ENCODE data around the gene FAM89A.

FAM89A gene

DNA sequence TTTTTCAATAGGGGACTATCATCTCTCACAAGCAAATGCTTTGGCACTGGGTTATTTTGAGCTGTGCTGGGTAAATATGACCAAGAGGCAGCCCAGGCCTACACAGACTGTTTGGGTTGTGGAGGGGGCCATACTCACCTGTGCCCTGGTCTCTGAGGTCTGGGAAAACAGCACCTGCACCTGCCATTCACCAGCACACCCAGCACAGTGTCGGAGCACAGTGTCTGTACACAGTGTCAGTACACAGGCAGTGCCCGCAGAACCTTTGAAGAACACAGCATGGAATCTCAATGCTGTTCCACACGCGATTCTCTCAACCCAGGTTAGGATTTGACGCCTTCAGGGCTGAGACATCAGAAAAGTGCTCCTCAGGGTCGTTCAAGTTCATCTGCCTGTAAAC is 35.0 kb upstream of the FAM89A start:
- TF ChIP-seq, protein P1, sequence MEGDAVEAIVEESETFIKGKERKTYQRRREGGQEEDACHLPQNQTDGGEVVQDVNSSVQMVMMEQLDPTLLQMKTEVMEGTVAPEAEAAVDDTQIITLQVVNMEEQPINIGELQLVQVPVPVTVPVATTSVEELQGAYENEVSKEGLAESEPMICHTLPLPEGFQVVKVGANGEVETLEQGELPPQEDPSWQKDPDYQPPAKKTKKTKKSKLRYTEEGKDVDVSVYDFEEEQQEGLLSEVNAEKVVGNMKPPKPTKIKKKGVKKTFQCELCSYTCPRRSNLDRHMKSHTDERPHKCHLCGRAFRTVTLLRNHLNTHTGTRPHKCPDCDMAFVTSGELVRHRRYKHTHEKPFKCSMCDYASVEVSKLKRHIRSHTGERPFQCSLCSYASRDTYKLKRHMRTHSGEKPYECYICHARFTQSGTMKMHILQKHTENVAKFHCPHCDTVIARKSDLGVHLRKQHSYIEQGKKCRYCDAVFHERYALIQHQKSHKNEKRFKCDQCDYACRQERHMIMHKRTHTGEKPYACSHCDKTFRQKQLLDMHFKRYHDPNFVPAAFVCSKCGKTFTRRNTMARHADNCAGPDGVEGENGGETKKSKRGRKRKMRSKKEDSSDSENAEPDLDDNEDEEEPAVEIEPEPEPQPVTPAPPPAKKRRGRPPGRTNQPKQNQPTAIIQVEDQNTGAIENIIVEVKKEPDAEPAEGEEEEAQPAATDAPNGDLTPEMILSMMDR (IDR thresholded peaks at IDR 0.05; ENCODE audit: extremely low read depth, insufficient read depth, missing control alignments): no peak
- DNase-seq (ENCODE audit: low spot score): no peak
- in situ Hi-C loops (cut with MboI; ENCODE audit: low pct_unique_long_range_greater_than_20kb, low sequenced_read_pairs, unreplicated experiment): no loop called here

GRCh38 chr1:231074046-231074445 is 34.0 kb upstream of the FAM89A start:
- in situ Hi-C loops (cut with MboI; ENCODE audit: low pct_unique_long_range_greater_than_20kb, low sequenced_read_pairs, unreplicated experiment): no loop called here
- TF ChIP-seq, protein P1 (IDR thresholded peaks at IDR 0.05; ENCODE audit: extremely low read depth, insufficient read depth, missing control alignments): no peak
- no peak for DNase-seq (ENCODE audit: low spot score)

- no peak for DNase-seq (ENCODE audit: low spot score)
- in situ Hi-C loops (cut with MboI; ENCODE audit: low pct_unique_long_range_greater_than_20kb, low sequenced_read_pairs, unreplicated experiment): no loop called here
- TF ChIP-seq, protein P1 (IDR thresholded peaks at IDR 0.05; ENCODE audit: extremely low read depth, insufficient read depth, missing control alignments): no peak
These were observed 33.3 kb upstream of the FAM89A start for GRCh38 chr1:231073331-231073730.

GRCh38 chr1:231072502-231073094 is 32.5 kb upstream of the FAM89A start:
- in situ Hi-C loops (cut with MboI; ENCODE audit: low pct_unique_long_range_greater_than_20kb, low sequenced_read_pairs, unreplicated experiment): no loop called here
- TF ChIP-seq, protein P1 (IDR thresholded peaks at IDR 0.05; ENCODE audit: extremely low read depth, insufficient read depth, missing control alignments): no peak
- no peak for DNase-seq (ENCODE audit: low spot score)

- no peak for DNase-seq (ENCODE audit: low spot score)
- in situ Hi-C loops (cut with MboI; ENCODE audit: low pct_unique_long_range_greater_than_20kb, low sequenced_read_pairs, unreplicated experiment): no loop called here
- TF ChIP-seq, protein P1 (IDR thresholded peaks at IDR 0.05; ENCODE audit: extremely low read depth, insufficient read depth, missing control alignments): no peak
These were observed 32.0 kb upstream of the FAM89A start for GRCh38 chr1:231072041-231072440.

DNA sequence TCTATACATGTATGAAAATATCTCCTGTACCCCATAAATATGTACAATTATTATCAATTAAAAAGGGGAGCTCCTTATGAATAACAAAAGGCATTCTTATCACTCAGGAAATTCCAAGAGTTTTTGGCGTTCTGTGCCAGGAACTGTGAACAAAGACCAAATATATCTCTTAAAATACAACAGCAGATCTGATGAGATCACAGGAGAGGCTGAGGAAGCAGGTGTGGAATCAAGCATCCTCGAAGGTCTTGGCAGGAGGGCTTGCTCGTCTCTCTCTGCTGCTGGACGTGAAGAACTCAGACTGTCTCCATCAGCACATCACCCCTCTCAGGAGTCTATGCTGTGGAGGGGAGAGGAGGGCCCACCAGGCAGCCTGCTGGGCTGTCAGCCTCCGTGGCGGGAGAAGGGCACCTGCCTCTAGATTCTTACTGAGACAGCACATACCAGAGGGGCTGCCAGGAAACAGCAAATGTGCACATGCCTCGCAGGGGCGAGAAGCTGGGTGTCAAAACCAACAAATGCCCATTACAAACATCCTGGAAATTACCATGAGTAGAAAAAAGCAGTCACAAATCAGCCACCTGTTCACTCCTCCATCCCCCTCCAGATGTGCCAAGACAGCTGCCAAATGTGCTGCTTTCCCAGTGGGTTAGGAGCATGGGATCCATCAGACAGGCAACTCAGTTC is 30.8 kb upstream of the FAM89A start:
- TF ChIP-seq, protein P1 (IDR thresholded peaks at IDR 0.05; ENCODE audit: extremely low read depth, insufficient read depth, missing control alignments): no peak
- DNase-seq (ENCODE audit: low spot score): no peak
- in situ Hi-C loops (cut with MboI; ENCODE audit: low pct_unique_long_range_greater_than_20kb, low sequenced_read_pairs, unreplicated experiment): no loop called here

All from GM13977 (cell line).